CD4-positive, alpha-beta T cell (primary cell): ENCODE data around the gene STYXL2. TPM values are rescaled to one million over a fixed set of nuclear protein-coding genes. Genes with fewer than 3 reads are reported as not detected.

ENCODE experiments used
- ATAC-seq: fragments of 200-7000 bp; cut with Tn5 transposase; one replicate; pipeline ENCODE4 v1.10.0; 2022; ENCODE audit warnings: mild to moderate bottlenecking; ENCODE audit not compliant: poor library complexity
- CTCF ChIA-PET: fragments of 350-600 bp; sonication (Branson Sonifier 250); formaldehyde crosslinking; loops from one replicate; lab custom pipeline; 2021; ENCODE audit warnings: antibody characterized with exemption, inconsistent platforms; lab: Charles Lee
- POLR2A ChIA-PET: fragments of 350-600 bp; sonication (Branson Sonifier 250); formaldehyde crosslinking; loops from one replicate; lab custom pipeline; 2021; ENCODE audit warnings: antibody characterized with exemption, inconsistent platforms; lab: Charles Lee
- DNase-seq, 14 experiments: peaks; one replicate each; pipeline ENCODE4 v3.0.0-alpha.2; 2013 to 2020; ENCODE audit warnings: mixed read lengths in 2 of 14
- H3K27ac ChIP-seq, 2 donors: one replicate each; pipeline versions ENCODE4 v1.5.1 to v1.7.0; 2013; ENCODE audit warnings: low read length in 2 of 2, low read depth in 1 of 2, mild to moderate bottlenecking in 1 of 2
- H3K27me3 ChIP-seq, 2 experiments: 1 replicate in 1 of 2; 2 replicates in 1 of 2; pipeline versions ENCODE4 v1.6.1 to v1.7.0; 2013; ENCODE audit warnings: low read length in 2 of 2, control low read depth in 1 of 2, mild to moderate bottlenecking in 1 of 2, moderate library complexity in 1 of 2; ENCODE audit not compliant: insufficient read depth in 2 of 2, control insufficient read depth in 1 of 2
- H3K36me3 ChIP-seq: one replicate; pipeline ENCODE4 v1.6.1; 2013; ENCODE audit warnings: low read length, control low read depth; ENCODE audit not compliant: insufficient read depth
- H3K4me1 ChIP-seq: one replicate; pipeline ENCODE4 v1.6.1; 2013; ENCODE audit warnings: low read length, control low read depth; ENCODE audit not compliant: insufficient read depth
- H3K4me3 ChIP-seq: one replicate; pipeline ENCODE4 v1.5.1; 2013; ENCODE audit warnings: mild to moderate bottlenecking, low read length, moderate library complexity
- H3K9me3 ChIP-seq, 2 experiments: 1 replicate in 1 of 2; 2 replicates in 1 of 2; pipeline versions ENCODE4 v1.6.1 to v1.7.0; 2013; ENCODE audit warnings: low read length in 2 of 2, mild to moderate bottlenecking in 2 of 2, control low read depth in 1 of 2, moderate library complexity in 1 of 2; ENCODE audit not compliant: control insufficient read depth in 1 of 2, insufficient read depth in 1 of 2
- H3K27ac Mint-ChIP-seq: one replicate; pipeline ENCODE4 v1.8.0; 2020; ENCODE audit warnings: mixed read lengths
- H3K27me3 Mint-ChIP-seq: one replicate; pipeline ENCODE4 v1.8.0; 2021; ENCODE audit warnings: mixed read lengths
- H3K36me3 Mint-ChIP-seq: one replicate; pipeline ENCODE4 v1.8.0; 2021; ENCODE audit warnings: low read depth, mixed read lengths
- H3K4me1 Mint-ChIP-seq: one replicate; pipeline ENCODE4 v1.8.0; 2021; ENCODE audit warnings: low read depth, mixed read lengths
- H3K4me3 Mint-ChIP-seq: one replicate; pipeline ENCODE4 v1.8.0; 2020; ENCODE audit warnings: mild to moderate bottlenecking, mixed read lengths
- H3K9me3 Mint-ChIP-seq: one replicate; pipeline ENCODE4 v1.8.0; 2020; ENCODE audit warnings: mixed read lengths
- CTCF ChIP-seq: fragments of 200-600 bp; IDR thresholded peaks from one replicate; pipeline ENCODE4 v1.8.0; 2022; ENCODE audit warnings: antibody characterized with exemption, mild to moderate bottlenecking
- intact Hi-C, 2 experiments: fragments of 100-400 bp; cut with DNase I in 1 of 2; cut with micrococcal nuclease in 1 of 2; formaldehyde crosslinking; loops; one replicate each; pipeline versions ENCODE4 v1.15.1 to v1.9.0; 2023 to 2025; cut with DNase I, micrococcal nuclease
- total RNA-seq, 174 experiments: library from RNA in 2 of 174; stranded (reverse) in 2 of 174; gene quantifications; one replicate each; pipeline ENCODE4 v1.2.3 and lab custom pipeline; 2021 to 2026

STYXL2 gene
- total RNA-seq, 2 experiments from 2014 or later, result not detected

DNA sequence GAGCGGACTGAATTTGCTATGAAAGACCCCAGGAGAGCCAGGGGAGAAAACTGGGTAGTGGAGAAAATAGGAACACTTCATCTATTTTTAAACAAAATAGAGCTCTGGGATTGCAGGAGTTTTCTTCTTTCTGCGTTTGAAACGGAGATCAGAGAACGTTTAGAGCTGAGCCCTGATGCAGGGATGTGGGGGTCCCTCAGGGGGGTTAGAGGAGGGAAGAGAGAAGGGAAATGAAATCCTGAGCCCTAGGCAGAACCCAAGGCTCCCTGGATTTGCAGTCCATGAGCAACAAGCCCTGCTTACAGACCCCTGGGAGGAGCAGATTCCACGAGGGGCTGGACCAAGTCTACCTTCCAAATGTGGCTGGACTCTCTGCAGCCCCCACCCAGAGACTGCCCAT is 21.8 kb downstream of the STYXL2 start:
- no peaks in the 10 kb centered on the region for H3K9me3 ChIP-seq
- DNase-seq, result no peak
- H3K4me3 ChIP-seq, result no peak overlapping the region
- Mint-ChIP-seq H3K27me3 (no peaks in the 10 kb centered on the region), H3K27ac (no peak overlapping the region), H3K36me3 (peaks cover 4% of the 10 kb centered on the region), H3K4me3 (no peak overlapping the region), H3K9me3 (peaks cover 12% of the 10 kb centered on the region), H3K4me1 (peaks cover 24% of the 10 kb centered on the region)
- ATAC-seq, result no peak
- H3K4me1 ChIP-seq, result peaks cover 1% of the 10 kb centered on the region
- intact Hi-C loops, result no loop called here
- no peak overlapping the region for H3K27ac ChIP-seq
- no peaks in the 10 kb centered on the region for H3K36me3 ChIP-seq
- no peak for TF ChIP-seq CTCF
- ChIA-PET CTCF (no interaction called here), POLR2A (interaction anchor here (1.6 kb wide), 1 partner anchor 25 kb away, joined by 7 read pairs; the partner anchor contains the start of gene GPA33)
- H3K27me3 ChIP-seq, result no peaks in the 10 kb centered on the region

- Mint-ChIP-seq H3K36me3 (no peaks in the 10 kb centered on the region), H3K27ac (no peak overlapping the region), H3K4me1 (peaks cover 23% of the 10 kb centered on the region), H3K27me3 (no peaks in the 10 kb centered on the region), H3K9me3 (peaks cover 7% of the 10 kb centered on the region), H3K4me3 (no peak overlapping the region)
- H3K4me1 ChIP-seq, result peaks cover 5% of the 10 kb centered on the region
- H3K27ac ChIP-seq, result no peak overlapping the region
- no peak overlapping the region for H3K4me3 ChIP-seq
- POLR2A ChIA-PET, result interaction anchor here (1.6 kb wide), 1 partner anchor 26 kb away, joined by 7 read pairs; the partner anchor contains the start of gene GPA33
- no peaks in the 10 kb centered on the region for H3K36me3 ChIP-seq
- ATAC-seq (no peak), DNase-seq (no peak)
- CTCF ChIA-PET, result no interaction called here
- intact Hi-C loops, result no loop called here
- H3K9me3 ChIP-seq, result no peaks in the 10 kb centered on the region
- TF ChIP-seq CTCF, result no peak
- no peaks in the 10 kb centered on the region for H3K27me3 ChIP-seq
These were observed 22.3 kb downstream of the STYXL2 start for GRCh38 chr1:167116174-167116573.

- CTCF ChIA-PET, result no interaction called here
- no peak overlapping the region for H3K27ac Mint-ChIP-seq
- H3K36me3 ChIP-seq, result no peaks in the 10 kb centered on the region
- no peaks in the 10 kb centered on the region for H3K36me3 Mint-ChIP-seq
- ATAC-seq (no peak), DNase-seq (no peak)
- no peak for TF ChIP-seq CTCF
- H3K9me3 ChIP-seq, result no peaks in the 10 kb centered on the region
- intact Hi-C loops, result no loop called here
- no peak overlapping the region for H3K4me3 Mint-ChIP-seq
- H3K4me1 ChIP-seq, result peaks cover 12% of the 10 kb centered on the region
- no peaks in the 10 kb centered on the region for H3K27me3 ChIP-seq
- no peak overlapping the region for H3K27ac ChIP-seq
- H3K4me3 ChIP-seq, result no peak overlapping the region
- POLR2A ChIA-PET, result no interaction called here
- peaks cover 2% of the 10 kb centered on the region for H3K9me3 Mint-ChIP-seq
- peaks cover 21% of the 10 kb centered on the region for H3K4me1 Mint-ChIP-seq
- H3K27me3 Mint-ChIP-seq, result no peaks in the 10 kb centered on the region
These were observed 23.4 kb downstream of the STYXL2 start for GRCh38 chr1:167117225-167117624.
